Measurements from ENCODE around the gene LTBP1. TPM values are rescaled to one million over a fixed set of nuclear protein-coding genes. Genes with fewer than 3 reads are reported as not detected.

LTBP1 gene, protein sequence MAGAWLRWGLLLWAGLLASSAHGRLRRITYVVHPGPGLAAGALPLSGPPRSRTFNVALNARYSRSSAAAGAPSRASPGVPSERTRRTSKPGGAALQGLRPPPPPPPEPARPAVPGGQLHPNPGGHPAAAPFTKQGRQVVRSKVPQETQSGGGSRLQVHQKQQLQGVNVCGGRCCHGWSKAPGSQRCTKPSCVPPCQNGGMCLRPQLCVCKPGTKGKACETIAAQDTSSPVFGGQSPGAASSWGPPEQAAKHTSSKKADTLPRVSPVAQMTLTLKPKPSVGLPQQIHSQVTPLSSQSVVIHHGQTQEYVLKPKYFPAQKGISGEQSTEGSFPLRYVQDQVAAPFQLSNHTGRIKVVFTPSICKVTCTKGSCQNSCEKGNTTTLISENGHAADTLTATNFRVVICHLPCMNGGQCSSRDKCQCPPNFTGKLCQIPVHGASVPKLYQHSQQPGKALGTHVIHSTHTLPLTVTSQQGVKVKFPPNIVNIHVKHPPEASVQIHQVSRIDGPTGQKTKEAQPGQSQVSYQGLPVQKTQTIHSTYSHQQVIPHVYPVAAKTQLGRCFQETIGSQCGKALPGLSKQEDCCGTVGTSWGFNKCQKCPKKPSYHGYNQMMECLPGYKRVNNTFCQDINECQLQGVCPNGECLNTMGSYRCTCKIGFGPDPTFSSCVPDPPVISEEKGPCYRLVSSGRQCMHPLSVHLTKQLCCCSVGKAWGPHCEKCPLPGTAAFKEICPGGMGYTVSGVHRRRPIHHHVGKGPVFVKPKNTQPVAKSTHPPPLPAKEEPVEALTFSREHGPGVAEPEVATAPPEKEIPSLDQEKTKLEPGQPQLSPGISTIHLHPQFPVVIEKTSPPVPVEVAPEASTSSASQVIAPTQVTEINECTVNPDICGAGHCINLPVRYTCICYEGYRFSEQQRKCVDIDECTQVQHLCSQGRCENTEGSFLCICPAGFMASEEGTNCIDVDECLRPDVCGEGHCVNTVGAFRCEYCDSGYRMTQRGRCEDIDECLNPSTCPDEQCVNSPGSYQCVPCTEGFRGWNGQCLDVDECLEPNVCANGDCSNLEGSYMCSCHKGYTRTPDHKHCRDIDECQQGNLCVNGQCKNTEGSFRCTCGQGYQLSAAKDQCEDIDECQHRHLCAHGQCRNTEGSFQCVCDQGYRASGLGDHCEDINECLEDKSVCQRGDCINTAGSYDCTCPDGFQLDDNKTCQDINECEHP (N-terminal part only)
- total RNA-seq, result 19.8 TPM

GRCh38 chr2:32946314-32947075 lies at the start of gene LTBP1:
Gene LTBP1, plus strand, starts transcription at chr2:32946953. Its CDS starts 372 bp downstream, at chr2:32947325.

Small RNA genes lying within 50 kb of the gene (small RNA-seq; reads per million reads assigned to genes)
- not detected for gene RF00019
- not detected for gene RNA5SP91
- not detected for gene RNA5SP92

Measured in diencephalon (tissue), 1 donor.